Measurements from ENCODE around the gene OR7G1. TPM values are rescaled to one million over a fixed set of nuclear protein-coding genes. Genes with fewer than 3 reads are reported as not detected.

OR7G1 gene, protein sequence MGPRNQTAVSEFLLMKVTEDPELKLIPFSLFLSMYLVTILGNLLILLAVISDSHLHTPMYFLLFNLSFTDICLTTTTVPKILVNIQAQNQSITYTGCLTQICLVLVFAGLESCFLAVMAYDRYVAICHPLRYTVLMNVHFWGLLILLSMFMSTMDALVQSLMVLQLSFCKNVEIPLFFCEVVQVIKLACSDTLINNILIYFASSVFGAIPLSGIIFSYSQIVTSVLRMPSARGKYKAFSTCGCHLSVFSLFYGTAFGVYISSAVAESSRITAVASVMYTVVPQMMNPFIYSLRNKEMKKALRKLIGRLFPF
- total RNA-seq = not detected

- intact Hi-C loops (cut with DNase I) = no loop called here
- TF ChIP-seq CTCF (IDR thresholded peaks at IDR 0.05) (no peak), POLR2A (IDR thresholded peaks at IDR 0.05) (no peak)
- WGBS, 2 donors = 76 to 82% methylated on average over 2 of the region's 2 CpGs
Measured at GRCh38 chr19:9115307-9115813, at the start of gene OR7G1. Gene OR7G1 (minus strand): TSS chr19:9115763. CDS start chr19:9115763, 0 bp downstream.

DNA sequence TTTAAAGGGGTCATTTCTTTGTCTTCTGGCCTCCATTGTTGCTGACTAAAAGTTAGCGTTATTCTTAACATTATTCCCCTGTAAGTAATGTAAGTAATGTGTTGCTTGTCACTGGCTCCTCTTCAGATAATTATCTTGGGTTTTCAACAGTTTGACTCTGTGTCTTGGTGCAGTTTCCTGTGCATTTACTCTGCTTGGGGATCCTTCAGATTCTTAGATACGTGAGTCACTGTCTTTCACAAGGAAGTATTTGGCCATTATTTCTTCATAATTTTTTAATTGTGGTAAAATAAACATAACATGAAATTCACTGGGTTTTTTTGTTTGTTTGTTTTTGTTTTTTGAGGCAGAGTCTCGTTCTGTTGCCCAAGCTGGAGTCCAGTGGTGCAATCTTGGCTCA, 49.7 kb upstream of the OR7G1 start:
- 84 to 97% methylated on average over 3 of the region's 3 CpGs for WGBS, 2 donors
- Histone ChIP-seq H3K27me3 (no peaks in the 10 kb centered on the region), H3K27ac (no peak overlapping the region), H3K4me1 (no peaks in the 10 kb centered on the region), H3K36me3 (peaks cover 28 to 79% (median 33%) of the 10 kb centered on the region in 3 donors), H3K9me3 (peaks cover 0 to 44% (median 11%) of the 10 kb centered on the region in 3 donors), H3K4me3 (no peak overlapping the region)
- intact Hi-C loops (cut with DNase I) = no loop called here
- no peak for DNase-seq
- no peak for TF ChIP-seq CTCF (IDR thresholded peaks at IDR 0.05)
- no peak for TF ChIP-seq POLR2A (IDR thresholded peaks at IDR 0.05)

More at GRCh38 chr19:9115307-9115813, at the start of gene OR7G1:
- Histone ChIP-seq H3K27me3 (peaks cover 0 to 16% (median 0%) of the 10 kb centered on the region in 4 donors), H3K36me3 (no peaks in the 10 kb centered on the region), H3K9me3 (no peaks in the 10 kb centered on the region), H3K4me3 (no peak within 1 kb of the TSS), H3K27ac (no peak within 1 kb of the TSS), H3K4me1 (no peaks in the 10 kb centered on the region)
- DNase-seq = no peak

GRCh38 chr19:9161427-9161826, 45.9 kb upstream of the OR7G1 start:
- Histone ChIP-seq H3K36me3 (peaks cover 53 to 100% (median 62%) of the 10 kb centered on the region in 3 donors), H3K27ac (no peak overlapping the region), H3K4me3 (no peak overlapping the region), H3K4me1 (no peaks in the 10 kb centered on the region), H3K27me3 (no peaks in the 10 kb centered on the region), H3K9me3 (peaks cover 0 to 81% (median 26%) of the 10 kb centered on the region in 3 donors)
- TF ChIP-seq POLR2A (IDR thresholded peaks at IDR 0.05) (no peak), CTCF (IDR thresholded peaks at IDR 0.05) (no peak)
- DNase-seq = no peak
- intact Hi-C loops (cut with DNase I) = no loop called here
- 95 to 96% methylated on average over 8 to 12 of the region's 12 CpGs for WGBS, 2 donors

DNA sequence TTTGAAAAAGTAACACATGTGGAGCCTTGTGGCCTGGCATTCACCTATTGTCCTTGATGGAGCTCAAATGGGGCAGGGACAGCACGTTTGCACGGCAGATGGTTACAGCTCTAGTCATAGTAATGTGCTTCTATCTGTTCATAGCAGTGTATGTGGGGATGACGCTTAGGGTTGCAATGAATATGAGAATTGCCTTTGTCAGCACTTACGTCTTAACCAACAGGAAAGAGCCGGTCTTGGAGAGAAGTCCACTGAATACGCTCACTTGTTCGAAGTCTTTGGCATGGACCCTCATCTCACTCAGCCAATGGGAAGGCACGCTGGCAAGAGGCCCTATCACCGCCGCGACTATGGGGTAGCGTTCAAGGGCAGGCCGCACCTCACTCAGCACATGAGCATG, 44.3 kb upstream of the OR7G1 start:
- no peak for DNase-seq
- Histone ChIP-seq H3K9me3 (peaks cover 0 to 93% (median 37%) of the 10 kb centered on the region in 3 donors), H3K27ac (no peak overlapping the region), H3K36me3 (peaks cover 53 to 100% (median 62%) of the 10 kb centered on the region in 3 donors), H3K27me3 (no peaks in the 10 kb centered on the region), H3K4me3 (peak overlapping the region in 1 of 4 donors; percentile 12), H3K4me1 (no peaks in the 10 kb centered on the region)
- 97 to 98% methylated on average over 8 to 12 of the region's 13 CpGs for WGBS, 2 donors
- intact Hi-C loops (cut with DNase I) = no loop called here
- no peak for TF ChIP-seq POLR2A (IDR thresholded peaks at IDR 0.05)
- no peak for TF ChIP-seq CTCF (IDR thresholded peaks at IDR 0.05)

- Histone ChIP-seq H3K4me3 (no peak overlapping the region), H3K4me1 (no peaks in the 10 kb centered on the region), H3K9me3 (peaks cover 0 to 94% (median 49%) of the 10 kb centered on the region in 3 donors), H3K36me3 (peaks cover 31 to 99% (median 44%) of the 10 kb centered on the region in 3 donors), H3K27me3 (no peaks in the 10 kb centered on the region), H3K27ac (no peak overlapping the region)
- no peak for DNase-seq
- intact Hi-C loops (cut with DNase I) = no loop called here
- no peak for TF ChIP-seq CTCF (IDR thresholded peaks at IDR 0.05)
- no peak for TF ChIP-seq POLR2A (IDR thresholded peaks at IDR 0.05)
- WGBS, 2 donors = 93% methylated on average over 1 of the region's 1 CpG; no CpG with 5 or more reads in 1 of the 2 donors
Measured at GRCh38 chr19:9156304-9156703, 40.7 kb upstream of the OR7G1 start.
